ENCODE results near the gene STMN1. TPM values are rescaled to one million over a fixed set of nuclear protein-coding genes. Genes with fewer than 3 reads are reported as not detected.
A peak's percentile ranks its signal among the peaks of the same experiment; 100 is the strongest.

Gene STMN1
- total RNA-seq, 1 experiment from 2014 or later, result 206 TPM

GRCh38 chr1:25932321-25932720 is 26.1 kb upstream of the STMN1 start:
- ChIA-PET POLR2A (ENCODE audit: unreplicated experiment) (interaction anchor here (0.5 kb wide), 1 partner anchor 70 kb away, joined by 4 read pairs; no protein-coding TSS in a partner anchor), CTCF (no interaction called here)
- intact Hi-C loops (cut with micrococcal nuclease), result no loop called here
- Histone ChIP-seq H3F3A (ENCODE audit: low read length, unreplicated experiment) (no peaks in the 10 kb centered on the region), H3K27ac (ENCODE audit: low read length) (no peak overlapping the region), H3K9me3 (ENCODE audit: low read length) (no peaks in the 10 kb centered on the region), H2AFZ (ENCODE audit: low read length) (no peak overlapping the region), H4K20me1 (ENCODE audit: low read length) (no peaks in the 10 kb centered on the region), H3K9me2 (replicated peaks; ENCODE audit: low read length) (no peaks in the 10 kb centered on the region), H3K4me1 (ENCODE audit: insufficient read depth, low read length) (no peaks in the 10 kb centered on the region), H3K27me3 (ENCODE audit: low read length) (no peaks in the 10 kb centered on the region), H3K4me3 (ENCODE audit: low read length) (no peak overlapping the region), H3K4me2 (ENCODE audit: low read length) (no peak overlapping the region), H3K36me3 (ENCODE audit: low read depth, low read length) (no peaks in the 10 kb centered on the region), H3K79me2 (ENCODE audit: low read length) (no peaks in the 10 kb centered on the region), H3K9ac (ENCODE audit: low read length) (no peak overlapping the region)
- ATAC-seq (peak; percentile 43), DNase-seq (no peak)
- BruUV-seq (replicated peaks), result no TSS peak
- TF ChIP-seq CTCF (conservative IDR thresholded peaks at IDR 0.05; ENCODE audit: low read depth, low read length) (no peak), EZH2phosphoT487 (IDR thresholded peaks at IDR 0.05; ENCODE audit: borderline replicate concordance, low read length) (no peak), EZH2 (IDR thresholded peaks at IDR 0.05; ENCODE audit: low read length, unreplicated experiment) (no peak)

GRCh38 chr1:25929016-25929415 is 22.8 kb upstream of the STMN1 start:
- CTCF ChIA-PET, result no interaction called here
- Histone ChIP-seq H3K27ac (ENCODE audit: low read length) (no peak overlapping the region), H4K20me1 (ENCODE audit: low read length) (no peaks in the 10 kb centered on the region), H3K4me2 (ENCODE audit: low read length) (no peak overlapping the region), H3F3A (ENCODE audit: low read length, unreplicated experiment) (no peaks in the 10 kb centered on the region), H3K9me3 (ENCODE audit: low read length) (no peaks in the 10 kb centered on the region), H3K36me3 (ENCODE audit: low read depth, low read length) (no peaks in the 10 kb centered on the region), H3K4me1 (ENCODE audit: insufficient read depth, low read length) (no peaks in the 10 kb centered on the region), H3K27me3 (ENCODE audit: low read length) (no peaks in the 10 kb centered on the region), H3K9me2 (replicated peaks; ENCODE audit: low read length) (no peaks in the 10 kb centered on the region), H3K9ac (ENCODE audit: low read length) (no peak overlapping the region), H2AFZ (ENCODE audit: low read length) (no peak overlapping the region), H3K79me2 (ENCODE audit: low read length) (no peaks in the 10 kb centered on the region), H3K4me3 (ENCODE audit: low read length) (no peak overlapping the region)
- intact Hi-C loops (cut with micrococcal nuclease), result no loop called here
- ATAC-seq (no peak), DNase-seq (no peak)
- no peak for TF ChIP-seq EZH2phosphoT487 (IDR thresholded peaks at IDR 0.05; ENCODE audit: borderline replicate concordance, low read length)
- no peak for TF ChIP-seq EZH2 (IDR thresholded peaks at IDR 0.05; ENCODE audit: low read length, unreplicated experiment)
- BruUV-seq (replicated peaks), result no TSS peak
- POLR2A ChIA-PET (ENCODE audit: unreplicated experiment), result no interaction called here

- no peaks in the 10 kb centered on the region for H4K20me1 ChIP-seq (ENCODE audit: low read length)
- H3K27me3 ChIP-seq (ENCODE audit: low read length), result no peaks in the 10 kb centered on the region
- no peak overlapping the region for H3K27ac ChIP-seq (ENCODE audit: low read length)
- H3K9me3 ChIP-seq (ENCODE audit: low read length), result no peaks in the 10 kb centered on the region
- H3K4me1 ChIP-seq (ENCODE audit: insufficient read depth, low read length), result peaks cover 8% of the 10 kb centered on the region; the same call in 1 of the 2 replicates
- no peaks in the 10 kb centered on the region for H3K36me3 ChIP-seq (ENCODE audit: low read depth, low read length)
- ChIA-PET POLR2A (ENCODE audit: unreplicated experiment) (no interaction called here), CTCF (no interaction called here)
- H3K4me3 ChIP-seq (ENCODE audit: low read length), result no peak overlapping the region
- no peak for DNase-seq
- intact Hi-C loops (cut with micrococcal nuclease), result no loop called here
- BruUV-seq (replicated peaks), result no TSS peak
- TF ChIP-seq EZH2 (IDR thresholded peaks at IDR 0.05; ENCODE audit: low read length, unreplicated experiment), result no peak
- no peak for TF ChIP-seq CTCF (conservative IDR thresholded peaks at IDR 0.05; ENCODE audit: low read depth, low read length)
- TF ChIP-seq EZH2phosphoT487 (IDR thresholded peaks at IDR 0.05; ENCODE audit: borderline replicate concordance, low read length), result no peak
- H3K79me2 ChIP-seq (ENCODE audit: low read length), result no peaks in the 10 kb centered on the region
- H3F3A ChIP-seq (ENCODE audit: low read length, unreplicated experiment), result no peaks in the 10 kb centered on the region
- H2AFZ ChIP-seq (ENCODE audit: low read length), result no peak overlapping the region
- ATAC-seq, result no peak
- H3K4me2 ChIP-seq (ENCODE audit: low read length), result no peak overlapping the region
- H3K9ac ChIP-seq (ENCODE audit: low read length), result no peak overlapping the region
- no peaks in the 10 kb centered on the region for H3K9me2 ChIP-seq (replicated peaks; ENCODE audit: low read length)
Observed at GRCh38 chr1:25927521-25928265, 21.5 kb upstream of the STMN1 start.

Data from PC-3 (cell line).